ENCODE results near the gene RNF135. TPM values are rescaled to one million over a fixed set of nuclear protein-coding genes. Genes with fewer than 3 reads are reported as not detected.

RNF135 gene
- total and polyA plus RNA-seq, 10 of the 15 experiments (the other 5 are each of a cell fraction or from before 2014, with no cell fraction given), result 12.7 to 28.0 (median 18.7) TPM

GRCh38 chr17:30957741-30958140 is 13.1 kb upstream of the RNF135 start:
- H3K27me3 ChIP-seq (replicated peaks in 1 of 2; ENCODE audit: control insufficient read depth in 2 of 2, insufficient read depth in 2 of 2, low read length in 1 of 2), result no peaks in the 10 kb centered on the region
- H3K27ac ChIP-seq (ENCODE audit: control insufficient read depth, insufficient read depth), result no peak overlapping the region
- SMC1A ChIA-PET (ENCODE audit: uncharacterized antibody, unreplicated experiment), result interaction anchor here (0.5 to 1.0 kb wide), 2 partner anchors 17 to 1150 kb away, joined by 3 read pairs; no protein-coding TSS in a partner anchor
- H3K4me1 ChIP-seq (ENCODE audit: control insufficient read depth, insufficient read depth, low read length), result peaks cover 44% of the 10 kb centered on the region
- DNase-seq (ENCODE audit: low read depth, low spot score) (no peak), ATAC-seq (no peak), FAIRE-seq (no peak)
- H4K20me1 ChIP-seq (ENCODE audit: control insufficient read depth, insufficient read depth), result no peaks in the 10 kb centered on the region
- in situ Hi-C loops (cut with MboI) (no loop called here), intact Hi-C loops (cut with micrococcal nuclease; ENCODE audit: unreplicated experiment) (no loop called here)
- peak overlapping the region; percentile 81; the same call in 1 of the 2 replicates for H3K4me2 ChIP-seq (ENCODE audit: control insufficient read depth, insufficient read depth)
- 61% methylated on average over 6 of the region's 6 CpGs for WGBS (ENCODE audit: insufficient coverage, insufficient replicate concordance, low lambda C conversion rate, missing lambda C conversion rate)
- peak overlapping the region; percentile 87 for H2AFZ ChIP-seq (ENCODE audit: control insufficient read depth, low read depth, low read length)
- POLR2A ChIA-PET, result no interaction called here
- no TSS peak for BruUV-seq (replicated peaks)
- CTCF ChIA-PET, result no interaction called here
- TF ChIP-seq ZBED1 (IDR thresholded peaks at IDR 0.05; ENCODE audit: borderline replicate concordance), result no peak
- no peak for TF ChIP-seq SP1 (IDR thresholded peaks at IDR 0.05; ENCODE audit: low read depth, low read length)
- TF ChIP-seq HCFC1 (IDR thresholded peaks at IDR 0.05; ENCODE audit: low read length), result no peak
- no peak for TF ChIP-seq SPI1 (IDR thresholded peaks at IDR 0.05; ENCODE audit: borderline replicate concordance, insufficient read depth, low read depth, low read length)
- TF ChIP-seq MEF2B (IDR thresholded peaks at IDR 0.05; ENCODE audit: partially characterized antibody, poor library complexity, severe bottlenecking), result no peak
- TF ChIP-seq SREBF1 (IDR thresholded peaks at IDR 0.05; ENCODE audit: low read length), result no peak
- TF ChIP-seq ZNF217 (IDR thresholded peaks at IDR 0.05), result no peak
- no peak for TF ChIP-seq MYC (IDR thresholded peaks at IDR 0.05; ENCODE audit: insufficient read depth, insufficient read length, insufficient replicate concordance, low read length, severe bottlenecking)
- no peak for TF ChIP-seq POLR2AphosphoS5 (IDR thresholded peaks at IDR 0.05; ENCODE audit: low read length)
- TF ChIP-seq ETV6 (conservative IDR thresholded peaks at IDR 0.05 in 1 of 2, IDR thresholded peaks at IDR 0.05 in 1 of 2; ENCODE audit: borderline replicate concordance in 1 of 2, low read depth in 1 of 2), result no peak
- no peak for TF ChIP-seq BCL11A (IDR thresholded peaks at IDR 0.05; ENCODE audit: low read depth, low read length)
- no peak for TF ChIP-seq RCOR1 (conservative IDR thresholded peaks at IDR 0.05; ENCODE audit: low read depth, low read length)
- no peak for TF ChIP-seq PAX8 (IDR thresholded peaks at IDR 0.05)
- no peak for TF ChIP-seq POLR2AphosphoS2 (IDR thresholded peaks at IDR 0.05; ENCODE audit: low read depth, low read length)
- no peak for TF ChIP-seq IRF3 (IDR thresholded peaks at IDR 0.05)
- no peak for TF ChIP-seq NFYB (IDR thresholded peaks at IDR 0.05; ENCODE audit: insufficient read depth, low read depth, low read length)
- TF ChIP-seq FOXM1 (IDR thresholded peaks at IDR 0.05; ENCODE audit: low read depth, low read length), result no peak
- TF ChIP-seq GABPA (IDR thresholded peaks at IDR 0.05; ENCODE audit: low read depth), result no peak
- TF ChIP-seq JUNB (IDR thresholded peaks at IDR 0.05), result no peak
- TF ChIP-seq IKZF2 (IDR thresholded peaks at IDR 0.05), result no peak
- RAD21 ChIA-PET (ENCODE audit: unreplicated experiment), result no interaction called here
- no peaks in the 10 kb centered on the region for H3K36me3 ChIP-seq (ENCODE audit: control insufficient read depth in 2 of 2, insufficient read depth in 2 of 2, low read length in 1 of 2)
- H3K4me3 ChIP-seq, result no peak overlapping the region
- H3K9me3 ChIP-seq (replicated peaks; ENCODE audit: control insufficient read depth, insufficient read depth, low read length), result no peaks in the 10 kb centered on the region
- peak overlapping the region; percentile 15; the same call in 1 of the 2 replicates for H3K9ac ChIP-seq (ENCODE audit: control insufficient read depth, insufficient read depth, low read length)
- no peaks in the 10 kb centered on the region for H3K79me2 ChIP-seq (ENCODE audit: control insufficient read depth, insufficient read depth, low read length)

All from GM12878 (cell line).